ENCODE results near the gene CSMD2.

GRCh38 chr1:34037856-34038255, 127.2 kb downstream of the CSMD2 start:
- TF ChIP-seq EZH2 (IDR thresholded peaks at IDR 0.05; ENCODE audit: borderline replicate concordance, low read depth, low read length, poor library complexity, severe bottlenecking) (no peak), CTCF (conservative IDR thresholded peaks at IDR 0.05; ENCODE audit: low read depth, low read length) (no peak)
